Skin epidermis (tissue), 12 donors: Measurements from ENCODE around the gene TUBB3.

ENCODE experiments used
- H3K27ac ChIP-seq, 21 experiments: fragments of 200-600 bp; sonication (generic) in 11 of 21; one replicate each; pipeline ENCODE4 v1.5.0; 2020; ENCODE audit warnings: mild to moderate bottlenecking in 3 of 21, inconsistent platforms in 2 of 21, moderate library complexity in 2 of 21
- H3K4me3 ChIP-seq, 7 experiments: fragments of 200-600 bp; sonication (generic) in 2 of 7; one replicate each; pipeline ENCODE4 v1.5.0; 2020; ENCODE audit warnings: inconsistent platforms in 2 of 7, mild to moderate bottlenecking in 2 of 7, moderate library complexity in 1 of 7

TUBB3 gene

GRCh38 chr16:89974870-89975269, 51.7 kb downstream of the TUBB3 start:
- Histone ChIP-seq H3K4me3 (no peak overlapping the region), H3K27ac (no peak overlapping the region)

- H3K4me3 ChIP-seq: no peak overlapping the region
- peak overlapping the region in 1 of 21 experiments; percentile 27 for H3K27ac ChIP-seq
These were observed 58.3 kb downstream of the TUBB3 start for GRCh38 chr16:89981414-89981813.

GRCh38 chr16:89982318-89982717, 59.2 kb downstream of the TUBB3 start:
- H3K4me3 ChIP-seq: no peak overlapping the region

GRCh38 chr16:89983536-89983935, 60.4 kb downstream of the TUBB3 start:
- no peak overlapping the region for H3K4me3 ChIP-seq
- no peak overlapping the region for H3K27ac ChIP-seq

More at GRCh38 chr16:89982318-89982717, 59.2 kb downstream of the TUBB3 start:
- H3K27ac ChIP-seq: peak overlapping the region in 1 of 21 experiments; percentile 27

- Histone ChIP-seq H3K4me3 (no peak overlapping the region), H3K27ac (no peak overlapping the region)
These were observed 61.1 kb downstream of the TUBB3 start for GRCh38 chr16:89984216-89984615.

GRCh38 chr16:89985219-89985618, 62.1 kb downstream of the TUBB3 start:
- Histone ChIP-seq H3K4me3 (no peak overlapping the region), H3K27ac (no peak overlapping the region)
